Skeletal muscle cell (primary cell): Measurements from ENCODE around the gene SLC8A1.

Experiments
- DNase-seq: peaks from one replicate; pipeline ENCODE4 v3.0.0-alpha.2; 2010; ENCODE audit warnings: low read depth
- H3K4me3 ChIP-seq: 2 replicates; pipeline ENCODE4 v1.5.1; 2011; ENCODE audit warnings: low read depth, mild to moderate bottlenecking, control low read depth, low read length, moderate library complexity

Gene SLC8A1

DNA sequence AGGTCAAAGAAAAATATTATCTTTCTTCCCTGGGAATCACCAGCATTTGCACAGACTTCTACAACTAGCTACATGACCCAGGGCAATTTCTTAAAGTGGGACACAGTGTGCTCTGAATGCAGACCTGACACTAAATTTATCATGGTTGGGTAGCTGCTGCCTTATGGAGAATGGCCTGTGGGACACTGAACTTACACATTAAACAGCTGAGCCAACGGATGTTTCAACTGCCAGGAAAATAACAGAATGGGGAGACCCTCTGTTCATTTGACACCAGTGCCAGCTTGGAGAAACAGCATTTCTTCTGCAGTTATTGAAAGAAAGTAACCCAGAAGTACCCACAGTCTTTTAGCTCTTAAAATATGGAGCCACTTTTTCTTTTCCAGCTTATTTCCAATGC lies 54.1 kb downstream of the SLC8A1 start:
- DNase-seq: no peak
- H3K4me3 ChIP-seq: no peak overlapping the region

DNA sequence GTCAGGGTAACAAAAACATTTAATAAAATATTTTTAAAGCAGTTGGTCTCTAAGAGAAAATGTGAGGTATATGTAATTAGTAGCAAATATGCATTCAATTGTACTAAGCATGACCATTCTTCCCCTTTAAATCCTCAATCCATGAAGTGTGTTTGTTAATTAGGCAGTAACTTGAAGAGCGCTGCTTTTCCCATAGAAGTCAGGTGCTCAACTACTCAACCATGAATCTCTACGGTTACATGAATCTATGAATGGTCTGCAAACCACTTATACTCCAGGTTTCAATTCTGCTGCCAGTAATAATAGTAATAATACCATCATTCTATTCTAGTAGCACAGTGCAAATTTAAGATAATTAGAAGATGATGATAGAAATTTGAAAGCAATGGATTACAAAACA lies 55.8 kb downstream of the SLC8A1 start:
- no peak overlapping the region for H3K4me3 ChIP-seq
- DNase-seq: no peak

DNA sequence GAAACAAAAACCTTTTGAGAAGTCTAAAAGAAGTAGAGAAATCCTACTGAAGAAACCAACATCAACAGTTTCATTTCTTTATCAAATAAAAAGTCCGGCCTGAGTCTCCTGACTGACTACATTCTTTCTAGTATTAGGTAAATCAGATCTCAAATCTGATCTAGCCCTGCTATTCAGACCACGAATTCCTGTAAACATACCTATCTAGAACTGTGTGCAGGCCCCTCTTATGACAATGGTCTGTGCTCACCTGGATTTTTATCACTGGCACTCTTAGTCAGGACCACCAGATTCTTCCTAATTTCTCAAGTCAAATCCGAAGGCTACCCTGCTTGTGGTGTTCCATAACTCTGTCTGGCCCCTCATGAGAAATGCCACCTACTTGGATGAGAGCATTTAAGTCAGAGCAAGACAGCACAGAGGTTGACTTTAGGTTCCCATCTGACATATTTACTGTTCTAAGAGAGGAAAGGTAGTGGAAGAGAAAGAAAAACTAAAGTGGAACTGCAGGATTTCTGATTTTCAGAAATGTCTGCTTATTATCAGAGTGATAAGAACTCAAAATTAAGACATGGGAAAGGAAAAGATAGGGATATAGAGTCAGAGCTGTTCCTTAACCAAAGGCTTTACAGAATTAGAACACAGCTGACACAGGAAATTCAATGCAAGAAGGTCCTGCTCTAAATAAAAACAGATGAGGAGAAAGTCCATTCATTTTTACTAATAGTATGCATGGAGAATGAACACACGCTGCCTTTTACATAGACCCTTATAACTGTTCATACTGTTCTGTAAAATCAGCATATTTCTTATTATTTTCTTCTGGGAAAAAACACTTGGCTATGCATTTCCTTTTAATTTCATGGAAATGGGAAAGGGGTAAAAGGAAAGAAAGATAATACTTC lies 56.5 kb downstream of the SLC8A1 start:
- no peak overlapping the region for H3K4me3 ChIP-seq
- DNase-seq: no peak

DNA sequence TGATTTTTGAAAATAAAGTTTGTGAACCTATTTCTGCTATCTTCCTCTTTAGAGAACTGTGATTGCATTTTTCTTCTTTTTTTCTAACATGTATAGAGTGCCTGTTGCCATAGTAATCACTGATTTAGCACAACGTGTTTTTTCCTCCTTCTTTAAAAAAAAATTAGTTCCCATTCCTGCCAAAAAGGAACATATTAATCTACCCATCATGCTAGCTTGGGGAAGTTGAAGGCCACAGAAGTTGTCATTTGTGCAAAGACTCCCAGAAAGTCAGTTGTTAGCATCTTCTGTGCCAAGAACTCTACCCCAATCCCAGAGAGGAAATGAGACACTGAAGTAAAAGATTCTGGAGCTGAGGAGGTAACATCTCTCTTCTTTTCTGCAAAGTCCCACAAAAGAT lies 57.3 kb downstream of the SLC8A1 start:
- no peak for DNase-seq
- H3K4me3 ChIP-seq: no peak overlapping the region

DNA sequence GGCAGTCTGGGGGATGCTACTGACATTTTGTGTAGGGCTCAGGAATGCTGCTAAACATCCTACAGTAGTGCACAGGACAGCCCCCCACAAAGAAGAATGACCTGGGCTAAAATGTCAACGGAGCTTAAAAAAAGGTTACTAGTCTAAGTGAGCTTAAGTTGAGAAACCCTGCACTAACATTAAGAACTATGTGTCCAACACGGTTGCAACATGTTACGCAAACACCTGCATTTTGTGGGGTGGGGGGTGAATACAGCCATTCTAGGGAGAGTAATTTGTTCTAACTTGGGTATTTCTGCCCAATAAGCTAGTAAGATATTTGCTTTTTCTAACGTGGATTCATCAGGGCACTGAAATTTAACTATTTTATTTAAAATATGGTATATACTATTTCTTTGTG lies 57.9 kb downstream of the SLC8A1 start:
- DNase-seq: no peak
- no peak overlapping the region for H3K4me3 ChIP-seq

DNA sequence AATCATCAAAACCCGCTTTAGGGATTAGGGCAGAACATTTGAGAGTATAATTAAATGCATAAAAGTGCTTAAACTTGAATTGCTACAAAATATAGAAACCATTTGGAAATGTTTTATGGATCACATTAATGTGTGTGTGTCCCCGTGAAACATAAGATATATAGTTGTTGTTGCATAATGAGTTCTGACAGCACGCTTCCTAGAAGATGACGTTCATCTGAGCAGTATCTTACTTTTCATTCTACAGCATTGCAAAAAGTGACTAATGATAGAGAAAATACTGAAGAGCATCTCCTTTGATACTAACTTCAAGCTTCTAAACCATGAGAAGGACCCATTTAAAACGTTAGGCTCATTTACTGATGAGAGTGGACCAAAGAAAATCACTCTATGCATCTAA lies 63.7 kb downstream of the SLC8A1 start:
- H3K4me3 ChIP-seq: no peak overlapping the region
- no peak for DNase-seq

DNA sequence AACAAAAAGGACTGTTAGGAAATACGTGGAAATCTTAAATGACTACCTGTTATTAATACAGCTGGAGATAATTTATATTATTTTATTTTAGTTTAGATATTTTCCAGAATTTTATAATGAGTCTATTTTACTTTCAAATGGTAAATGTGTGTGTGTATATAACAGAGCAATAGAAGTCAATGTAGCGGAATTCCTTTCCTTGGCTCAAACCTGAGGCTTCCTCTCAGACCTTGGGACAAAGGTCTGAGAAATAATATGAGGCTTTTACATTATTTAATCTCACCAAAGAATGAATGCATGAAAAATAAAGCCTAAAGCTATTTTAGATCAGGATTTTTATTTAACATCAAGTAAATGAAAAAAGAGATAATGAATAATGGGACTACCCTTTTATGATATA lies 65.7 kb downstream of the SLC8A1 start:
- no peak overlapping the region for H3K4me3 ChIP-seq
- DNase-seq: no peak

DNA sequence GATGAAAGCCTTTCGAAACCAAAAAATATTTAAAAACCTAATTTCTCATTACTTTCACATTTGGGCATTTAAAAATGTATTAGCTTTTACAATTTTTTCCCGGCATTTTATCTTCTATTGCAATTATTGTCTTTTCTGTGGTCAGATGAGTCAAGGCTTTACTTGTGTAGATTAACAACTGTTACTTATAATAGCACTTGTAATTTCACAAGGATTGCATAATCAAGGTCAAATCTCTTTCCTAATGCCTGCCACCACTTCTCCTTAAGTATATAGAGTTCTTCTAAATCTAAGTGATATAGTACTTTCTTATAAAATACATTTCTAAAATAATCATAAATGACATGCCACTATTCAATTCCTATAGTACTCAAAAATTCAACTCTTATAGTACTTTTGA lies 67.2 kb downstream of the SLC8A1 start:
- peak; percentile 84 for DNase-seq
- H3K4me3 ChIP-seq: no peak overlapping the region

DNA sequence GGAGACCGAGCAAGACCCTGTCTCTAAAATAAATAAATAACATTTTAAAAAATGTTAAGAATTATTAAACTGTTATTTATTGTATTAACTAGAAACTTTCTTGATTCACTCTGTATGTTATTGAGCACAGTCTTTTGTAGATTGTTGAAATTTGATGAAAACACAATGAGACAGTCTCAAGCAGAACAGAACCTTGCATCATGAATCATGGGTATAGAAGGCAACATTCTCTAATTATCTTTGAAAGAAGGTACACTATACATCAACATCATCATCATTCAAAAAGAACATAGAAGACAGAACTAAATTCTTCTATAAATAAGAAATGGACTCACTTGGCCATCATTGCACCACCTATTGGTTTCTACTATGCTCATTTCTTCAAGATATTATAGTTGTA lies 67.7 kb downstream of the SLC8A1 start:
- no peak overlapping the region for H3K4me3 ChIP-seq
- DNase-seq: no peak

DNA sequence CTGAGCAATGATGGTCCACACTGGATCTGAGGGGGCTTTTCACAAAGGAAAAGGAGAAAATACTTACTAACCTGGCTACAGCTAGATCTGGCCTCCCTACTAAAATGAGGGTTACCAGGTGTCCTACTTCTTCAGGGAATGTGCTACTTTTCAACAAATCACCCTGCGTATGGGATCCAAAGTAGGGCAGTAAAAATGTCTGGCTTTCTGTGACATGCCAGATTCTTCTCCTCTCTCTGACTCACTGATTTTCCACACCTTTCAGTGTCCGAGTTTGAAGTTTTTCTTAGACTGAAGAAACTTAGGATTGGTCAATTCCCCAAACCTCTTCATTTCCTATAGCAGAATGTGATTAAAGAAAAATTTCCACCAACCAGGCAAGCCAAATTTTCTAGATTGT lies 71.2 kb downstream of the SLC8A1 start:
- no peak for DNase-seq
- H3K4me3 ChIP-seq: no peak overlapping the region

DNA sequence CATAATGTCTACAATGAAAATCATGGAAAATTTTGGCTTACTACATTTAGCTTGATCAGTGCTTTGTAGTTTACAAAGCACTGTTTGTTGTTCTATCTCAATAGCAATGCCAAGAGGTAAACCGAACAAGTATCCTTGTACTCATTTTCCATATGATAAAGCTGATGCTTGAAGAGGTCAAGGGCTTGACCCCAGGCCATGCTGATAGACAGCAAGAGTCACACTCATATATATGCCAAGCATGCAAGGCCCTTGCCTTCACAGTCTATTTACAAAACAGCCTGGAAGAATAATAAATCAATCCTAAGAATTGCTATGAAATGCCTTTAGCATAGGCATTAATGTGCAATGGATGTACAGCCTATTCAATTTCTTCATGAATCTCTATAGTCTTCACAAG lies 71.8 kb downstream of the SLC8A1 start:
- no peak overlapping the region for H3K4me3 ChIP-seq
- no peak for DNase-seq

DNA sequence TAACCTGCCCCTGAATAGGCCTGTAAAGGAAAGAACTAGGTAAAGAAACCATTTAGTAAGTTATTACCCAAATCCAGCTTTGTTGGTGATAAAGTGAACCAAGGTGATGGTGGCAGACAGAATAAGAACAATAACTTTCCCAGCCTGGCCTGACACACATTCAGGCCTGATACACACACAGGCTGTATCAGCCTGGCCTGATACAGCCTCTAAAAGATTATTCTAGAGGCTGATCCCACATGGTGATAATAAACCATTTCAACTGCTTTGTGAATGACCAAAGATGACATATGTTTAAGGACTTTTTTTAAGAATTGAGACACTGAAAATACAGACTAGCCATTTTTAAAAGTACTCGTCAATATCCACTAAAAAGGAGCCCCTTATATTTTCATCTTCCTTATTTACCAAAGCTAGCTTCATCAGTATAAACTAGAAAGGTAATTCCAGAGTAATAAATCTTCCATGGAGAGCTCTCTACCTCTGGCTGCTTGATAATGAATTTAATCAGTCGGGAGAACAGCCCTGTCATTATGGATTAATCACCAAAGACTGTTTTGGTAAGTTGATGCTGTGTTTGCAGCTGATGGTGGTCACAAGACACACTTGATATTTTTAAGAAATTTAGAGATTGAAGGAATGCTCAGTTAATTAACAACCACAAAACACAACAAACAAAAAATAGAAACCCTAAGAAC lies 77.2 kb downstream of the SLC8A1 start:
- no peak overlapping the region for H3K4me3 ChIP-seq
- DNase-seq: no peak

DNA sequence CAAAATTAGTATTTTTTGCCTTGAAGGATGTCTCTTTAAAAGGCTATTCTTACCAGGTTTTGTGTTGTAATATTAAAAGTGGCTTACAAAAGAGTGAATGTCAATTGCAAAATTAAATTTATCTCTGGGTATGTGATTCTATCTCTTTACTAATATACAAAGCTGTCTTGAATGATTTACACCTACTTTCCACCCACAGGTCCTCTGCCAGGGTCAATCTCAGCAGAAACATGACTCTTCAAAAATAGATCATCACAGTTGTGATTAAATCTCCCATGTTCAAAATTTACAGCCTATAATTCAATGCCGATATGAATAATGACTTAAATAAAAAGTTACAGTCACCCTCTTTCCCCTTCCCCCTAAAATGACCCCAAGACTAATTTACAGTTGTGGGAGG lies 78.8 kb downstream of the SLC8A1 start:
- no peak for DNase-seq
- no peak overlapping the region for H3K4me3 ChIP-seq

DNA sequence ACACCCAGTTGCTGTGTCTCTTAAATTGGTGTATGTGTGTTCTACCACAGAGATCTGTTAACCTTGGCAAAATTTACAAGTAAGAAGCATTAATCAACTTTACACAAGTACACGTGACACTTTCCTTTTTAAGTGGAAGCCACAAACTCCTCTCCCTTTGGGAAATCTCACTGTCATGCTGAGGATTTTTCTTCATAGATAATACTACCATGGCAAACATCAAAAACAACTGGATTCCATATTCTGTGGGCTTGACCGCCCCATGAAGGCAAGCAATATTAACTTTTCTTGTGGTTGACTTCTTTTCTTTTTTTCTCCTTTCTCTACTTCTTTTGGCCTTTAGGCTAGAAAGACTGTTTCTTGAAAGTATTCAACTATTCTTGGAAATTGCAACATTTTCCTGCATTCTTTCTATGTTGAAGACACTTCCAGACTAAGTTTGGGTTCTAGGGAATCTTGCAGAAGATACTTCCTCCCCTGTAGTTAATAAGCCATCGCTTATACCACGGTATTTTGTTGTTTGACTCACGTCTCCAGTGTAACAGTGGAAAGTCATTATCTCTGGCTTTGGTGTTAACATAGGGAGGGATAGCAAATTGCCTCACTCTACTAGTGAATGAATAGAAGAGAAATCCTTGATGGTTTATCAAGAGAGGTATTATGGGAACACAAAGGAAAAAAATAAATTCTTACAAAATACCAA lies 79.5 kb downstream of the SLC8A1 start:
- DNase-seq: no peak
- H3K4me3 ChIP-seq: no peak overlapping the region

DNA sequence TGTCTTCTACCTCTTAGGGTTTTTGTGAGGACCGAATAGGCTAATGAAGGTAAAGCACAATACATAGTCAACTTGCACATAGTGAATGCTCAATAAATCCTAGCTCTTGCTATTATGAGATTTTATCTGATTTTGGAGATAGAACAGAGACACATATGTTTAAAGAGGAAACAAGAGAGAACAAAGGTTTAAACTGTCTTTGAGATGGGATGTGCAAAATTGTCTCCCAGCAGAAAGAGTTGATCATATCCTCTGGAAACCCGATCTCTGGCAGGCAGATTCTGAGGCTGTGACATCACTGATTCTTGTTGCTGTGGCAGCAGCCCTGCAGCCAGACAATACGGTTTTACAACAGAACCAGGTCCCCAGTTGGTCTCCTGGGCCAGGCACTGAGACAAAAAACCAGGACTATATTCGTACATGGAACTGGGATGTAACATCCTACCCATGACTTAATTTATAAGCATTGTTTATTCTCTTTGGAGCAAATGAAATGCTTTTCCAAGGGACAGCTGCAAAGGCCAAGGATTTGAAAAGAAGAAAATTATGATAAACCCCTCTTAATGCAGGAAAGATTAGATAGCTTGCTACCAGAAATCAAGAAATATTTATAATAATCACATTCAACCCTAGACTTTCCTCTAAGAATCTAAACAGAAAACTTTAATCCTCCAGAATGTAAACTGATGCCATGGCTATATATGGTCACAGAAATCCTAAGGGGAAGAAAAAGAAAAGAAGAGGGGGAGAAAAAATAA lies 80.2 kb downstream of the SLC8A1 start:
- peak; percentile 60 for DNase-seq
- H3K4me3 ChIP-seq: no peak overlapping the region

DNA sequence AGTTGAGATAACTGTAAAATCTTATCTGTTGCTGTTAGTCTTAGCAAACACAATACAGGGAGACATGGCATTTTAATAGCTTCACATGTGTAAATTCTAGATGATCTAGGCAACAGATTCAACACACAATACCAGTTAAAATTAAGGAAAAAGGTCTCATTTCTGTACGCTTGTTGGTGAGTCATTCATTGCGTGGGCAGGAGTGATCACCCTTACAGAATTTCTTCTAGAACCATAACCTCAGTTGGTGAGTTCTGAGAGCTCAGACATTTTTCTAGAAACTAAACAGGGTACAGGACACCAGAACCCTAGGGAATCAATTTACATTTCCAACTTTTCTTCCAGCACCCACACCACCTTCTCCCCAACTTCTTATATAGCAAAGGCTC lies 81.9 kb downstream of the SLC8A1 start:
- peak; percentile 71 for DNase-seq
- no peak overlapping the region for H3K4me3 ChIP-seq

DNA sequence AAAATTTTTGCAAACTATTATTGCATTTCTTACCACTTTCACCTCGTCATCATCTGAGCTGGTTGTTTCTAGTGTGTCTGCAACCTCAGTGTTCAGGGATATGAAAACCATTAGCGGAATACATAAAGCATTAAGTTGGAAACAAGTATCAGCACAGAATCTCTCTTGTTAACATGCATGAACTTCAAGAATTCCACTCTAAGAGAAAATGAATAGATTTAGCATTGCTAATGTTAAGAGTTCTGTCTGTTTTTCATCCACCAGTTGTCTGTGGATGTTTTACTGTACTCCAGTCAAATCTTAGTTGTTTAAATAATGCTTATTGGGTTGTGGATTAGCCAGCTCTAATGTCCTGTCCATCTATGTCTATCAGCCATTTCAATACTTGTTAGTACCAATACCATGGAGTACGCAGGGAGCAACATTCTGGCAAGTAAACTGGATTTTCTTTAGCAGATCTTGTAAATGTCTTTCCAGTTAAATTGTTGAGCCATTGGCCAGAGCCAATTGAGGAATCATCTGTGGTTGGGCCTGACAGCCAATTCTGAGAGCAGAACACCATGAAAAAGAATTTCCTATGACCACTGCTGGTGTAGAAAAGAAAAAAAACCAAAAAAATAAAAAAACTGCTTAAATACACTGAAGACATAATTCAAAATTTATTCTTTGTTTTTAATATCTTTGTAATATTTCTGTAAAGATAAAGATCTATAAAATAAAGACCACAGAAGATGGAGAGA lies 82.5 kb downstream of the SLC8A1 start:
- no peak for DNase-seq
- no peak overlapping the region for H3K4me3 ChIP-seq

DNA sequence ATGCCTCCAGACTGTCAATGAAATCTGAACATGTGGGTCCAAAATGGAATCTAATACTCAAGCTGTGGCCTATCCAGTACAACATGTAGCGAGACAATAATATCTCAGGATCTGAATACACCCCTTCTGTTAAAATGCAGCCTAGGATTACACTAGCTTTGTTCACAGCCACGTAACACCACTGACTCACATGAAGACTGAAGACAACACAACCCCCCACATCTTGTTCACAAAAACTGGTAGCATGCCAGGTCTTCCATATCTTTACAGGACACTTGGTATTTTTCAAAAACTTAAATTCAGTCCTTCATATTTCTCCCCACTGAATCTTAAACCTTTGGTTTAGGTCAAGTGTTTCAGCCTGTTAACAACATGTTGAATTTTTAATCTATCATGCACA lies 84.2 kb downstream of the SLC8A1 start:
- H3K4me3 ChIP-seq: no peak overlapping the region
- peak; percentile 70 for DNase-seq

DNA sequence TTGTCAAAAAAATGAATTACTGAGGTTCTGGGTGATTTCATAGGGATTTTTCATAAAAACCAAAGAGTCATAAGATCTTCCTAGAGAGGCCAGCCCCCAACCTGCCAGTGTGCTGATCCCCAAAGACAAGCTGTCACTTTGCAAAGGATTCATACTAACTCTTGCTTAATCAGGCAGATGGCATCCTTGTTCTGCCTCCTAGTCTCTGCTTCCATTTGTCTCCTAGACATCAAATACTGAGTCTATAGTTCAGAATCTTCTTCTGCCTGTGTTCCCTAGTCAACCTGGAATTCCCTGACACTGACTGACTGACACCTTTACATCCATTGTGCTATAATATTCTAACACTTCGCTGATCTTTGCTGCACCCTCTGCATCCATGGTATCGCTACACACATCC lies 84.9 kb downstream of the SLC8A1 start:
- DNase-seq: no peak
- no peak overlapping the region for H3K4me3 ChIP-seq
